RPMI7951 (cell line): ENCODE results near the gene RACK1. TPM values are rescaled to one million over a fixed set of nuclear protein-coding genes. Genes with fewer than 3 reads are reported as not detected.
A peak's percentile ranks its signal among the peaks of the same experiment; 100 is the strongest.

Source experiments
- DNase-seq: peaks from one replicate; pipeline ENCODE4 v3.0.0-alpha.2; 2012; ENCODE audit warnings: low read depth
- total RNA-seq: library from RNA; depleted of rRNA; stranded (reverse); fragments of >200 nt; shearing (Covaris generic); gene quantifications from 2 replicates; pipeline ENCODE4 v1.2.3, GENCODE V29; 2014

The RACK1 gene
- total RNA-seq, 1 experiment from 2014 or later = 1,915 TPM

DNA sequence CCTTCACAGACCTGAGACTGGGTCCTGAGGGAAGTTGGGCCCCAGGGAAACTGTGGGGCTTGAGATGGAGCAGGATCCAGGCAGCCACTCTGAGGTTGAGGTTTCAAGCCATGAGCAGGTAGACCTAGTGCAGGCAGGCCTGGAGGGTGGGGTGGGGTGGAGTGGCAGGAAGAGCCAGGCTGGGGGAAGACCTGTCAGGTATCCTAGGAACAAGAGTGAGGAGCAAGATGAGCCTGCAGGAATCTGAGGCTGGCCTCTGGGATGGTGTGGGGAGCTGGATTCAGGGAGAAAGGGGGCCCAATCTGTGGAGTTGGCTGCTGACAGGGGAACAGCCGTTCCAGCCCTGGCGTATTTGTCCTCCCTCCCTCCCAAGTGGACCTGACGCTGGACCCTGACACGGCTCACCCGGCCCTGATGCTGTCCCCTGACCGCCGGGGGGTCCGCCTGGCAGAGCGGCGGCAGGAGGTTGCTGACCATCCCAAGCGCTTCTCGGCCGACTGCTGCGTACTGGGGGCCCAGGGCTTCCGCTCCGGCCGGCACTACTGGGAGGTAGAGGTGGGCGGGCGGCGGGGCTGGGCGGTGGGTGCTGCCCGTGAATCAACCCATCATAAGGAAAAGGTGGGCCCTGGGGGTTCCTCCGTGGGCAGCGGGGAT lies 9.8 kb downstream of the RACK1 start:
- DNase-seq = no peak

DNA sequence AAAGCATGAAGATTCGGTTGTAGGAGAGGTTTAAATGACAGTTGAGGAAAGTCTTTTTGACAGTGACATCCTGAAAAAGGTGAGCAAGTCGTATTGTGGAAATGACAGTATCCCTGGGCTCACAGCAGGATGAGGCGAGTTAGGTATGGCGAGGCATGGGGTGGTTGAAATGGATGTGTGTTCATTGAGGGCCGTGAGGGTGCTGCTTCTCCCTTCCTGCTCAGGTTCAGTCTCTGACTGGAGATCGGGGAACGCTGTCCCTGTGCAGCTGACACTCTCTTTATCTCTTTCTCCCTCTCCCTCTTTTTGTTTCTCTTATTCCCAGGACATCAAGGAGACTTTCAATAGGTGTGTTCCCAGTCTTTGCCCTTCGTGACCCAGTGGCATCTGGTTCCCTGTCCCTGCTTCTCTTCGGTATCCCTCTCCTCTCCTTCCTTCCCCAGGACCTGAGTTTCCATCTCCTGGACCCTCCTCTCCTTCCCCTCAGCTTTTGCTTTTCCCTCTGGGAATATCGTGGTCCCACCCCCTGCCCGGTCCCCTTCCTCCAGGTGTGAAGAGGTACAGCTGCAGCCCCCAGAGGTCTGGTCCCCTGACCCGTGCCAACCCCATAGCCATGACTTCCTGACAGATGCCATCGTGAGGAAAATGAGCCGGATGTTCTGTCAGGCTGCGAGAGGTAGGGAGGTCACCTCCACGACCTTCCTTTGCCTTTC lies 10.5 kb downstream of the RACK1 start:
- no peak for DNase-seq

DNA sequence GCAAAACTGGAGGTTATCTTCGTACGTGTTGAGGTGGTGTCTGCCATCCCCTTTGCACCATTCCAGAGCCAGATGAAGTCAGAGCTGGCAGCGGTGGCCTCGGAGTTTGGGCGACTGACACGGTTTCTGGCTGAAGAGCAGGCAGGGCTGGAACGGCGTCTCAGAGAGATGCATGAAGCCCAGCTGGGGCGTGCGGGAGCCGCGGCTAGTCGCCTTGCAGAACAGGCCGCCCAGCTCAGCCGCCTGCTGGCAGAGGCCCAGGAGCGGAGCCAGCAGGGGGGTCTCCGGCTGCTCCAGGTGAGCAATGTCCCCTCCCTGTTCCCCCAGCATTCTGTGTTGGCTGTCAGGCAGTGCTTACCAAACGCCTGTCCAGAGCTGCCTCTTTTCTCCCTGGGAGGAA lies 11.1 kb downstream of the RACK1 start:
- DNase-seq = no peak

DNA sequence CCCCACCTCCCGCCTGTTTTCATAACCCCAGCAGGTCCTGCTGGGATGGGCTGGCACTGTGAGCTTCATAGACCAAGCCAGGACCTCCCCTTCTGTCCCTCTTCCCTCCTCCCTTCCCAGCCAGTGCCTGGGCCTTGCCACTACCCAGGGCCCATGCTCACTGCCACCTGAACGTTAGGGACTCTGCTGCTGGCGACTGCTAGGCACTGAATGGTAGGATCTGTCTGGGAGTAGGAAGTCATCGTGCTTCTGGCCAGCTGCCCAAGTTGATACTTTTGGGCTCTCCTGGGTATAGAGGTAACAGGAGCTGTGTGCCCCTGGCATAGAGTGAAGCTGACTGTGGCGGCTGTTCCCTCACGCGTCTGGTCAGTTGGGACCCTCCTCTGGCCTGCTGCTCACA lies 12.3 kb downstream of the RACK1 start:
- DNase-seq = no peak

DNA sequence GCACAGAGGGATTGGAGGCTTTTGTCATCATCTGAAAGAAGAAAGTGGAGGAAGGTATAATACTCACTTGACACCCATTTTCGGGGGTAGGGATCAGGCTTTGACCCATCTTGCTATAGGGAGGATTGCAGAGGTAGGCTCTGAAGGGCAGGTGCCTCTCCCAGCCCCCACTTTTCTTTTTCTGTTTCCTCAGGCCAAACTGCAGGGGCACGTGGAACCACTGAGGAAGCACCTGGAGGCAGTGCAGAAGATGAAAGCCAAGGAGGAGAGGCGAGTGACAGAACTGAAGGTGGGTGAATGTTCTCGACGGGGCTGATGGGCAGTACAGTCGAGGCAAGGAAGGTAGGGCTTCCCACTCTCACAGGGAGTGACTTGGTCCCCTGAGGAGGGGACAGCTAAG lies 13.2 kb downstream of the RACK1 start:
- DNase-seq = no peak

DNA sequence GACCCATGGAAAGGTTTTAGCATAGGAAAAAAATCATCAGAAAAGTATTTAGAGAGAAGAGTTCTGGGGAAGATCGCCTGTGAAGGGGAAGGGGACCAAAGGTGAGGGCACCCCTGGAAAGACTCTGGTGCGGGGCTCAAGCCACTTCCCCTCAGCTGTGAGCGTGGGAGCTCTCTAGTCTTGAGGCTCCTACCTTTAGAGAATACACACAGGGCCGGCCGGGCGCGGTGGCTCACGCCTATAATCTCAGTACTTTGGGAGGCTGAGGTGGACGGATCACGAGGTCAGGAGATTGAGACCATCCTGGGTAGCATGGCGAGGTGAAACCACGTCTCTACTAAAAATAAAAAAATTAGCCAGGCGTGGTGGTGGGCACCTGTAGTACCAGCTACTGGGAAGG lies 13.7 kb downstream of the RACK1 start:
- no peak for DNase-seq

DNA sequence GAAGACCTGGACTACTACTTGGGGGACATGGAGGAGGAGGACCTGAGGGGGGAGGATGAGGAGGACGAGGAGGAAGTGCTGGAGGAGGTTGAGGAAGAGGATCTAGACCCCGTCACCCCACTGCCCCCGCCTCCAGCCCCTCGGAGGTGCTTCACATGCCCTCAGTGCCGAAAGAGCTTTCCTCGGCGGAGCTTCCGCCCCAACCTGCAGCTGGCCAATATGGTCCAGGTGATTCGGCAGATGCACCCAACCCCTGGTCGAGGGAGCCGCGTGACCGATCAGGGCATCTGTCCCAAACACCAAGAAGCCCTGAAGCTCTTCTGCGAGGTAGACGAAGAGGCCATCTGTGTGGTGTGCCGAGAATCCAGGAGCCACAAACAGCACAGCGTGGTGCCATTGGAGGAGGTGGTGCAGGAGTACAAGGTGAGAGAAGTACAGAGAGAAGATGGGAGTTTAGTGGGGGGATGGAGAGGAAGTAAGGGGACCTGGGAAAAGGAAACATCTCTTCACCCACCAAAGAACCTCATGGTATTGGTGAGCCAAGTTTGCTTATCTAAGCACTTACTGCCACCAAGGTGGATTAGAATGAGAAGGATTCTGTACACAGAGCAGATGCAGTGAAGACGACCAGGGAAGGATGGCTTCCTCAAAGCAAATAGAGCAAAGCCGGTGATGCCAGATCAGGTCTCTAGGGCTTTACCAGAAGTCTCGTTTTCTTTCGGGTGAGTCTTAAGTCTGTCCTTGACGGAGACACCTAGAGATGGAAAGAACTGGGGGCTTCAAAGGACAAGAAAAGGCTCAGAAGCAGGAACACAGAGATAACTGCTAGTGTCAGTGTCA lies 19.1 kb downstream of the RACK1 start:
- no peak for DNase-seq

DNA sequence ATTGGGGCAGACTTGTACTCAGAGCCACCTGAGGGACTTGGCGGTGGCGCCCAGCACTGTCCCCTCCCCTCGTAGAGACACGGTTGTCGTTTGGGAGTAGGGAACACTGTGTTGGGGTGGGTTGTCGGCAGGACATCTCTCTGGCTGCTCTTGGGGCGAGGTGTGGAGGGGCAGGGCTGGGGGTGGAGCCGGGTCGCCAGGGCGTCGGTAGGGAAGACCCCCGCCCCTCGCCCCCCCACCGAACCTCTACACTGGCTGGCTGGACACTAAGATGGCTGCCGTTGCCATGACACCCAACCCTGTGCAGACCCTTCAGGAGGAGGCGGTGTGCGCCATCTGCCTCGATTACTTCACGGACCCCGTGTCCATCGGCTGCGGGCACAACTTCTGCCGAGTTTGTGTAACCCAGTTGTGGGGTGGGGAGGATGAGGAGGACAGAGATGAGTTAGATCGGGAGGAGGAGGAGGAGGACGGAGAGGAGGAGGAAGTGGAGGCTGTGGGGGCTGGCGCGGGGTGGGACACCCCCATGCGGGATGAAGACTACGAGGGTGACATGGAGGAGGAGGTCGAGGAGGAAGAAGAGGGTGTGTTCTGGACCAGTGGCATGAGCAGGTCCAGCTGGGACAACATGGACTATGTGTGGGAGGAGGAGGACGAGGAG lies 19.8 kb downstream of the RACK1 start:
- no peak for DNase-seq

DNA sequence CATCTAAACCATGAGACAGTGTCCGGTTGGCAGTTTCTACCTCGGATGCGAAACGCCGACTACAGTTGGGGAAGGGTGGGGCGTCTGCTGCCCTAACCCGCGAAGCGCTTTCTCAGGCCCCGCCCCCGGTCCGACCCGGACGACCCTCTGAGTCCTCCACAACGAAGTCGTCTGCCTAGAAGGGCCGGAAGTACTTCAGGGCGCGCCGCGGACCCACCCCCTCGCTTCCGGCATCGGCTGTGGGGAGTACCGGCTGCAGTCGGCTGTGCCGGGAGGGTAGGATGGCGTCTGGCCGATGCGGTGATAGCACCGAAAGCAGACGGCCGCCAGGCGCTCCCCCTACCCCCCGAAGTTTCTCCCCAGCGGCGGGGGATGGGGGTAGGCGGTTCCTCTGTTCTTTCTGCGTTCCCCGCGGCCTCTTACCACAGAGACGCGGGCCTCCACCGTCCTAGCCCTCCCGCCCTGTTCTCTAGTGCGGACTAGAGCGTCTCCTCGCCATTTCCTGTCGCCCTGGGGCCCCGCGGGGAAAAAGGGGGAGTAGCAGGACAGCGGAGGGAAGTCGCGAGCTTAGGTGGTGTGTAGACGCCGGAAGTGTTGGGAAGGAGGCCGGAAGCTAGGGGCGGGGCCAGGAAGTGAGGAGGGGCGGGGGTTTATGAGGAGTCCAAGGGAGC lies 20.5 kb downstream of the RACK1 start, which contains the start of gene TRIM41:
TRIM41 (plus strand) TSS at position 224 of the 671 bp plus-strand sequence. CDS start 719 bp downstream, outside the sequence.
- peak; percentile 98 for DNase-seq

DNA sequence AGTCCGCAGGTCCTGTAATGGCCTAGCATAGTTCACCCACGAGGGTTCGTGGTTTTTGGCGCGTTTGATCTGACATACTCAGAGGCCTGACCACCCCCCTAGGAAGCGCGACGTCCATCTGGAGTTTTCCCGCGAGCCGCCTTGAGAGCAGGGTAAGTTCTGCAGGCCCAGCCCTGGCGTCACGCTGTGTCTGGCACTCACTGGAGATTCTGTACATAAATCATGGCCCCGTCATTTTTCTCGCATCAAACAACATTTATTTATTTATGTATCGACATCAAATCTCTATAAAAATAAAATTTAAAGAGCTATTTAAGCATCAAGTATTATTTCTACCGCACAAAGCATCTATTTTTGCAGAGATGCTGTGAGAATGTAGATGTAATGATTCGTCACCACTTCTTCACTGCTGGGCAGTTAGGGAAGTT lies 21.1 kb downstream of the RACK1 start:
- DNase-seq = no peak

DNA sequence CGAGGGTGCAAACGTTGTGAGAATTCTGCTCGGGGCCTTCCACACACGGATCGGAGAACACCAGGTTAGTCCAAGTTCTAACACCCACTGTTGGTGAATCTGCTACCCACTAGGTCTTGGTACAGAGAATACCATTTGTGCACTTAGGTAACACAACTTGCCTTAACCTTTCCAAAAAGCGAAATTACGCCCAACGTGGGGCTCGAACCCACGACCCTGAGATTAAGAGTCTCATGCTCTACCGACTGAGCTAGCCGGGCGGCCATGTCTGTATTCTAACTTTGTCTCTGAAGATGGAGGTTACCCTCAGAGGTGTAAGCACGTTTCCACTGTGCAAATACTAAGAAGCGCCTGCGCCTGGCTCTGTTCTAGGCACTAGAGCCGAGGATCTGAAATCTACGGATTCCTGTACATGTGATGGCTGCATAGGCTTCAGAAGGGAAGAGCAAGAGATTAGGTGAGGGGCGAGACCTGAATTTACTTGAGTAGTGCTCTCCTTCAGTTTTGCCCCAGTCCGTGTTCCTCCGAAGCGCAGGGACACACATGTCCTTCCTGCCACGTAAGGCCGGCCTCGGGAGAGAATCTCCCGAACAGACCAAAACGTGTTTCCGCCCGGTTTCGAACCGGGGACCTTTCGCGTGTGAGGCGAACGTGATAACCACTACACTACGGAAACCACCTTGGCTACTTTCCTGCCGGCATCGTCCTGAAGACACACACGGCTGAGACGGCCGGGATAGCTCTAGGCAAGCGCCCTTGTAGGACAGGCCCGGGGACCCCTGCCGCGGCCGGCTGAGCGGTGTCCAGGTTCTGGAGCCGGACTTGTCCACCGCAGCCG lies 21.7 kb downstream of the RACK1 start:
- DNase-seq = peak; percentile 92

DNA sequence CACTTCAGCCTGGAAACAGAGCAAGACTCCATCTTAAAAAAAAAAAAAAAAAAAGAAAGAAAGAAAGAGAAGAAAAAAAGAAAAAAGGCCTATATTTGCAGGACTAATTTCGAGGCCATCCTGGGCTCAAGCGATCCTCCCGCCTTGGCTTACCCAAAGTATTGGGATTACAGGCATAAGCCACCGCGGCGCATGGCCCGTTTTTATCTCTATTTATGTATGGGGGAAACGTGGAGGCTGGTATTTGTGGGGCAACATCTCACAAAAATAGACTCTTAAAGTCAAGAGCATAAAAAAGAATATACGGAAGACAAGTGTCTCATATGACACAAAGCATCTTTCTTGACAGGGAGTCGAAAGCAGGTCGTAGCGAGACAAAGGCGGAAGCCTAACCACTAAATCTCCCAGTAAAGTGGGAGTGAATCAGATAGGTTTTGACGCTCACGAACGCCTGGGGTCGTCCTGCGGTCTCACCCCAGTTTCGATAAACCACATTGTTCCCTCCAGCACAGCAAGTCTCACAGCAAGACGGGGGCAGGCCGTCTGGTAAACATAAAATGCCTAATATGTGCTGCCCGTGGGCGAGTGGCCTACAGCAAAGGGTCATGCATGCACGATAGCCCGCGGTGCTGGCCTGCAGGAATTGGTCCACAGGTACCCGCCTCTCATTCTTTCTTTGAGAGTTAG lies 22.5 kb downstream of the RACK1 start:
- peak; percentile 69 for DNase-seq

DNA sequence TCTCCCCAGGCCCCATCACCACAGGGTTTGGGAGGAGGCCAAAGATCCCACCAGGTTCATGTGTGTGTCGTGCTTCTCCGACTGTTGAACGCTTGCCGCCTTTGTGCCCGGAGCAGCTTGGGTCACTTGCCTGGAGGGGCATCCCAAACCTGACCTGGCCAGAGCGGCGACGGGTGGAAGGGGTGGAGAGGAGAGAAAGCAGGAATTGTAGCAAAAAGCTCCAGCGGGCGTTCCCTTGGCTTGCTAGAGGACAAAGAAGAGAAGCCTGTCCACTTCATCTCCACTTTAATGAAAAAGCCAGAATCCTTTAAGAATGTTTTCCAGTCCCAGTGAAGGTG lies 23.6 kb downstream of the RACK1 start:
- DNase-seq = no peak

DNA sequence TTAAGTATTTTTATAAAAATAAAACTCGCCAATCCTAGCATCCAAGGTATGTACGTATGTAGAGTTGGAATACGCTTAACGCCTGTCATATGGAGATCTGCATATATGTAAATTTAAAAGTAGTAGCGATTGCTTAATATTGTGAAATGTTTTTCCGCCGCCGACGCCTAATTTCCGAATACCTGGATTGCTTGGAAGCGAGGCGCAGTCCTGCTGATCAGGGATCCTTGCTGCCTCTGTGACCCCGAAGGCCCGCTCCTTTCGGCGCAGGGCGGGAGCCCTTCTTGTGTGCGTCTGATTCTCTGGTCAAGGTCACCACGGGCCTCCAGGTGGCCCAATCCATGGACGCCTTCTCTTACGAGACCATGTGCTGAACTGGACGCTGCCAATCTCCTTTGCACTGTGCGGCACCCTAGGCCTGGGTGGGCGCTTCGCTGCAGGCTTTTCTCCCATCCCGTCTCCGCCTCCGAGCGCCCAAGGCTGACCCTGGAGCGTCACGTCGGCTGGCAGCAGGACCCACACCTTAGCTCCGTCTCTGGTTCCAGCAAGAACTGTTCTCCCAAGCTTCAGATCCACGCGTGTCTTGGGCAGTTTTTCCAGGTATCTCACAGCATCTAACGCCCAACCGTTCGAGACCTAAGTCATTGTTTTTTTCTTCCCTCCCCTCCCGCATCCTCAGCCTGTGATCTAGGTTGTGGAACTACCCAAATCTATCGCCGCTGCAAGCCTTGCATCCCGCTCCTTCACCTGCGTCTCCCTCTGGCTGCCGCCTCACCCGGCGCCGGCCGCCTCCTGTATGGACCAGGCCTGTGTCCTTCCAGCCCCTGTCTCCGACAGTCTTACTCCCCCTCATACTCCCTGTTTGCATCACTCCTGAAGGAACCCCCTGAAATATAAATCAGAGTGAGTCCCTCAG lies 24.2 kb downstream of the RACK1 start:
- DNase-seq = no peak

DNA sequence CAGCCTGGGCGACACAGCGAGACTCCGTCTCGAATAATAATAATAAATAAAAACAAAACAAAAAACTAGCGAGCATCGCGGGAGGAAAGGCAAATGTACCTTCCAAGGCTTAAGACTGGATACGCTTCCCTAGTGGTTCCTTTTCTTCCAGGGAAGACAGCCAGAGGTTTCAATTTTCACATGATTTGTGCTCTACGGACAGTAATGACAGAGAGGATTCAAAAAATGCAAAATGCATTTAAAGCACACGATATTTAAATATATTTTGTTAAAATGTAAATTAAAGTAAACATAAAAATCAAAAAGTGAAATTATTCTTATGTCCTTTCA lies 24.9 kb downstream of the RACK1 start:
- peak; percentile 46 for DNase-seq

DNA sequence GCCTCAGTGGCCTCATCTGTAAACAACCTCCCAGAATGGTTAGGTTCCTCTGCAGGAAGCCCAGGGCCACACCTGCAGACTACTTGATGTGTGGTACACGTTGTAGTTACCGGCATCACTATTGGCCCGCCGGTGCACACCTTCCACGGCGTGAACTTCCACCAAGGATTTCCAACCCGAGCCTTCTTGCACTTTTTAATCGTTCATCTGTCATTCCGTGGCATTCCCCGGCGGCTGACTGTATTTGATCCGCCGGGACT lies 26.0 kb downstream of the RACK1 start:
- no peak for DNase-seq

DNA sequence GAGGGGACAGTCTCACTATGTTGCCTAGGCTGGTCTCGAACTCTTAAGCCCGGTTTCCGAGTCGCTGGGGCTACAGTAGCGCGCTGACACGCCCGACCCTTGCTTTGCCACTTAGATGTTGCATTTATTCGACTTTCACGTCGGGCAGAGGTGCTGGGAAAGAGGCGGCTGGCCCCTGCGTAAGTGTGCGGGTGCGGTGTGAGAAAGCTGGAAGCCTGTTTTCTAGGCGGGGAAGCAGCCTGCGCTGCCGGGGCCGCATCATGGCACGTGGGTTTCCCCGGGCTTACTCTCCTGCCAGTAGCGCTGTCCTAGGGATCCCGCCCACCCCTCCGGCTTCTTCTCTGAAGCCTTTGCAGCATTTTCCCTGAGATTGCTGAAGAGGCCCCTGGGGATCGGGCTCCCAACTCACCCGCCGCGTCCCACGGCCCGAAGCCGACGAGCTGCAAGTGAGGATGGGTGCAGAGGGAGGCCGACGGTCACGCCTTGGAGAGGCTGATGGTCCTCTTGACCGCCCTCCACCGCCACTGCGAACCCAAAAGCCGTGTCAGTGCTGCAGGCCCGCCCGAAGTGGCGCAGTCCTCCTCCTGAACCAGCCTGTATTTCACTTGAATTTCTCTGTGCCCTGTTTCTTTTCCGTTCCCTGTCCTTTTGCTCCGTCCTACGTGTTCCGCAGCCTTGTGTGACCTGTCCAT lies 26.4 kb downstream of the RACK1 start:
- peak; percentile 69 for DNase-seq
